Limb (tissue), 2 donors: ENCODE results near the gene GUCD1.

ENCODE experiments used
- DNase-seq, 2 donors: peaks; one replicate each; pipeline ENCODE4 v3.0.0-alpha.2; 2016; ENCODE audit errors: extremely low spot score in 2 of 2

Gene GUCD1

GRCh38 chr22:24503843-24504338 lies 51.0 kb downstream of the GUCD1 start:
- DNase-seq: no peak

GRCh38 chr22:24503137-24503842 lies 51.6 kb downstream of the GUCD1 start:
- no peak for DNase-seq

- no peak for DNase-seq
Measured at GRCh38 chr22:24502541-24502940, 52.4 kb downstream of the GUCD1 start.

GRCh38 chr22:24502034-24502433 lies 52.9 kb downstream of the GUCD1 start:
- DNase-seq: no peak

- no peak for DNase-seq
Measured at GRCh38 chr22:24501301-24502005, 53.5 kb downstream of the GUCD1 start.

- no peak for DNase-seq
Measured at GRCh38 chr22:24500277-24500820, 54.6 kb downstream of the GUCD1 start.

GRCh38 chr22:24499706-24500276 lies 55.1 kb downstream of the GUCD1 start:
- DNase-seq: no peak

- DNase-seq: no peak
Measured at GRCh38 chr22:24498824-24499223, 56.1 kb downstream of the GUCD1 start.

GRCh38 chr22:24497841-24498258 lies 57.1 kb downstream of the GUCD1 start:
- DNase-seq: no peak

GRCh38 chr22:24496661-24497060 lies 58.3 kb downstream of the GUCD1 start:
- DNase-seq: no peak

GRCh38 chr22:24496234-24496633 lies 58.7 kb downstream of the GUCD1 start:
- DNase-seq: no peak

GRCh38 chr22:24495365-24495675 lies 59.6 kb downstream of the GUCD1 start:
- no peak for DNase-seq

GRCh38 chr22:24494528-24495364 lies 60.2 kb downstream of the GUCD1 start, which contains the start of gene UPB1:
Gene UPB1 (plus strand): TSS chr22:24495332. CDS start chr22:24495404, 72 bp downstream.
- DNase-seq: no peak

GRCh38 chr22:24494167-24494527 lies 60.8 kb downstream of the GUCD1 start:
- no peak for DNase-seq

- DNase-seq: no peak
Measured at GRCh38 chr22:24492391-24492790, 62.5 kb downstream of the GUCD1 start.
